DOHH2 (cell line): ENCODE data around the gene MTIF3.

Experiments
- CTCF ChIP-seq: fragments of 200-600 bp; sonication (generic); IDR thresholded peaks from one replicate; pipeline ENCODE4 v1.5.1; 2014; ENCODE audit warnings: antibody characterized with exemption, mild to moderate bottlenecking, low read depth, low read length; ENCODE audit not compliant: poor library complexity, severe bottlenecking
- EZH2phosphoT487 ChIP-seq: fragments of 200-600 bp; sonication (generic); IDR thresholded peaks from 2 replicates; pipeline ENCODE4 v1.6.1; 2017; ENCODE audit warnings: borderline replicate concordance, mild to moderate bottlenecking, antibody characterized with exemption, low read length, moderate library complexity, mixed read lengths

- TF ChIP-seq CTCF: no peak
- no peak for TF ChIP-seq EZH2phosphoT487
Measured at GRCh38 chr13:27465611-27466010, 15.2 kb upstream of the MTIF3 start.
